Suprapubic skin (tissue), 4 donors: Measurements from ENCODE around the gene RASL11A. TPM values are rescaled to one million over a fixed set of nuclear protein-coding genes. Genes with fewer than 3 reads are reported as not detected.
A peak's percentile ranks its signal among the peaks of the same experiment; 100 is the strongest.

Experiments used
- DNase-seq, 2 donors: peaks; one replicate each; pipeline ENCODE4 v3.0.0-alpha.2; 2019; ENCODE audit warnings: low spot score in 2 of 2
- H3K27ac ChIP-seq: fragments of 200-600 bp; sonication (generic); one replicate; pipeline ENCODE4 v1.5.1; 2019
- H3K27me3 ChIP-seq: fragments of 200-600 bp; sonication (generic); one replicate; pipeline ENCODE4 v1.5.1; 2019
- H3K36me3 ChIP-seq: fragments of 200-600 bp; sonication (generic); one replicate; pipeline ENCODE4 v1.5.1; 2019
- H3K4me1 ChIP-seq: fragments of 200-600 bp; sonication (generic); one replicate; pipeline ENCODE4 v1.5.1; 2019
- H3K4me3 ChIP-seq: fragments of 200-600 bp; sonication (generic); one replicate; pipeline ENCODE4 v1.5.1; 2019; ENCODE audit warnings: mild to moderate bottlenecking
- H3K9me3 ChIP-seq: fragments of 200-600 bp; sonication (generic); one replicate; pipeline ENCODE4 v1.5.1; 2019
- CTCF ChIP-seq, 2 donors: fragments of 200-600 bp in 1 of 2; fragments of 450-650 bp in 1 of 2; sonication (generic) in 1 of 2; IDR thresholded peaks; one replicate each; pipeline ENCODE4 v1.5.1; 2016 to 2019; ENCODE audit warnings: antibody characterized with exemption in 2 of 2, mild to moderate bottlenecking in 1 of 2, moderate library complexity in 1 of 2
- EP300 ChIP-seq: sonication (generic); formaldehyde crosslinking; IDR thresholded peaks from one replicate; pipeline ENCODE4 v1.6.1; 2017; ENCODE audit warnings: antibody characterized with exemption
- POLR2A ChIP-seq, 2 donors: fragments of 450-650 bp; IDR thresholded peaks; one replicate each; pipeline ENCODE4 v1.6.1; 2017; ENCODE audit warnings: antibody characterized with exemption in 2 of 2, mild to moderate bottlenecking in 2 of 2, moderate library complexity in 2 of 2
- POLR2AphosphoS5 ChIP-seq, 3 donors: sonication (generic); formaldehyde crosslinking; IDR thresholded peaks; one replicate each; pipeline ENCODE4 v1.6.1; 2017; ENCODE audit warnings: antibody characterized with exemption in 3 of 3
- WGBS: methylation state at CpG from one replicate; pipeline ENCODE4 v1.1.5; 2018; 5-methylcytosine and 5-hydroxymethylcytosine counted together
- total RNA-seq, 4 donors: library from RNA; depleted of rRNA; stranded (reverse); fragments of >200 nt; gene quantifications; one replicate each; pipeline ENCODE4 v1.1.0, GENCODE V29; 2016

RASL11A gene
- total RNA-seq, 4 donors from 2014 or later, result 7.9 to 17.5 (median 13.8) TPM

- H3K4me1 ChIP-seq, result no peaks in the 10 kb centered on the region
- no peak overlapping the region for H3K27ac ChIP-seq
- no peak for DNase-seq
- 88% methylated on average over 5 of the region's 5 CpGs for WGBS
- no peaks in the 10 kb centered on the region for H3K36me3 ChIP-seq
- no peak overlapping the region for H3K4me3 ChIP-seq
- no peak for TF ChIP-seq POLR2AphosphoS5 (IDR thresholded peaks at IDR 0.05)
- TF ChIP-seq POLR2A (IDR thresholded peaks at IDR 0.05), result no peak
- no peak for TF ChIP-seq CTCF (IDR thresholded peaks at IDR 0.05)
- TF ChIP-seq EP300, result no peak
- H3K27me3 ChIP-seq, result no peaks in the 10 kb centered on the region
- H3K9me3 ChIP-seq, result peaks cover 6% of the 10 kb centered on the region
Observed at GRCh38 chr13:27233964-27234363, 36.7 kb upstream of the RASL11A start.

- Histone ChIP-seq H3K36me3 (no peaks in the 10 kb centered on the region), H3K4me3 (no peak overlapping the region), H3K4me1 (no peaks in the 10 kb centered on the region), H3K27ac (no peak overlapping the region), H3K9me3 (peaks cover 6% of the 10 kb centered on the region), H3K27me3 (no peaks in the 10 kb centered on the region)
- no peak for DNase-seq
- WGBS, result 60% methylated on average over 2 of the region's 2 CpGs
- TF ChIP-seq POLR2A (IDR thresholded peaks at IDR 0.05) (no peak), POLR2AphosphoS5 (IDR thresholded peaks at IDR 0.05) (no peak), EP300 (no peak), CTCF (IDR thresholded peaks at IDR 0.05) (no peak)
Observed at GRCh38 chr13:27236478-27236877, 34.2 kb upstream of the RASL11A start.

GRCh38 chr13:27242702-27243101 lies 27.9 kb upstream of the RASL11A start:
- H3K9me3 ChIP-seq, result no peaks in the 10 kb centered on the region
- H3K27ac ChIP-seq, result no peak overlapping the region
- no peak for DNase-seq
- peaks cover 4% of the 10 kb centered on the region for H3K4me1 ChIP-seq
- H3K4me3 ChIP-seq, result no peak overlapping the region
- TF ChIP-seq EP300 (no peak), CTCF (IDR thresholded peaks at IDR 0.05) (no peak), POLR2AphosphoS5 (IDR thresholded peaks at IDR 0.05) (no peak)
- peaks cover 4% of the 10 kb centered on the region for H3K36me3 ChIP-seq
- H3K27me3 ChIP-seq, result no peaks in the 10 kb centered on the region
- WGBS, result 45% methylated on average over 5 of the region's 5 CpGs

GRCh38 chr13:27245610-27246009 lies 25.0 kb upstream of the RASL11A start:
- H3K4me3 ChIP-seq, result no peak overlapping the region
- WGBS, result 81% methylated on average over 7 of the region's 7 CpGs
- no peak overlapping the region for H3K27ac ChIP-seq
- H3K9me3 ChIP-seq, result no peaks in the 10 kb centered on the region
- peaks cover 4% of the 10 kb centered on the region for H3K36me3 ChIP-seq
- H3K27me3 ChIP-seq, result no peaks in the 10 kb centered on the region
- no peak for TF ChIP-seq CTCF (IDR thresholded peaks at IDR 0.05)
- no peak for TF ChIP-seq EP300
- no peak for TF ChIP-seq POLR2AphosphoS5 (IDR thresholded peaks at IDR 0.05)
- no peak for TF ChIP-seq POLR2A (IDR thresholded peaks at IDR 0.05)
- peaks cover 13% of the 10 kb centered on the region for H3K4me1 ChIP-seq
- DNase-seq, result no peak

GRCh38 chr13:27250833-27251165 lies 19.8 kb upstream of the RASL11A start:
- no peak for DNase-seq
- peak overlapping the region; percentile 69 for H3K4me3 ChIP-seq
- TF ChIP-seq POLR2AphosphoS5 (IDR thresholded peaks at IDR 0.05) (no peak), POLR2A (IDR thresholded peaks at IDR 0.05) (no peak), CTCF (IDR thresholded peaks at IDR 0.05) (no peak), EP300 (no peak)
- peaks cover 41% of the 10 kb centered on the region for H3K4me1 ChIP-seq
- peak overlapping the region; percentile 94 for H3K27ac ChIP-seq
- WGBS, result 2% methylated on average over 9 of the region's 9 CpGs
- H3K9me3 ChIP-seq, result no peaks in the 10 kb centered on the region
- peaks cover 10% of the 10 kb centered on the region for H3K36me3 ChIP-seq
- H3K27me3 ChIP-seq, result no peaks in the 10 kb centered on the region
